Common myeloid progenitor, CD34-positive (primary cell): ENCODE results near the gene HINFP.

Source experiments
- CTCF ChIA-PET: fragments of 350-600 bp; sonication (Branson Sonifier 250); formaldehyde crosslinking; loops from one replicate; lab custom pipeline; 2021; ENCODE audit warnings: antibody characterized with exemption; lab: Charles Lee
- POLR2A ChIA-PET: fragments of 350-600 bp; sonication (Branson Sonifier 250); formaldehyde crosslinking; loops from one replicate; lab custom pipeline; 2021; ENCODE audit warnings: antibody characterized with exemption; lab: Charles Lee
- DNase-seq, 3 donors: peaks; one replicate each; pipeline versions ENCODE4 v3.0.0 to v3.0.0-alpha.2; 2013
- H3K27ac ChIP-seq, 2 experiments: 1 replicate in 1 of 2; 2 replicates in 1 of 2; pipeline ENCODE4 v1.7.0; 2013; ENCODE audit warnings: inconsistent platforms in 2 of 2, low read length in 2 of 2, mild to moderate bottlenecking in 2 of 2, low read depth in 1 of 2, moderate library complexity in 1 of 2; ENCODE audit not compliant: severe bottlenecking in 2 of 2, insufficient read depth in 1 of 2, poor library complexity in 1 of 2
- H3K27me3 ChIP-seq, 5 experiments: replicated peaks in 2 of 5; 1 replicate in 3 of 5; 2 replicates in 2 of 5; pipeline versions ENCODE4 v1.6.1 to v1.7.0; 2013; ENCODE audit warnings: low read length in 4 of 5, mild to moderate bottlenecking in 2 of 5, moderate library complexity in 2 of 5, inconsistent platforms in 1 of 5; ENCODE audit not compliant: insufficient read depth in 5 of 5, control insufficient read depth in 4 of 5
- H3K36me3 ChIP-seq, 4 experiments: 1 replicate in 2 of 4; 2 replicates in 2 of 4; pipeline versions ENCODE4 v1.6.1 to v1.7.0; 2013; ENCODE audit warnings: low read length in 3 of 4, control low read depth in 1 of 4, mild to moderate bottlenecking in 1 of 4; ENCODE audit not compliant: control insufficient read depth in 4 of 4, insufficient read depth in 4 of 4
- H3K4me1 ChIP-seq, 4 experiments: 1 replicate in 3 of 4; 2 replicates in 1 of 4; pipeline versions ENCODE4 v1.6.1 to v1.7.1; 2013; ENCODE audit warnings: low read length in 3 of 4, mild to moderate bottlenecking in 3 of 4, control low read depth in 1 of 4, inconsistent platforms in 1 of 4, moderate library complexity in 1 of 4; ENCODE audit not compliant: control insufficient read depth in 4 of 4, insufficient read depth in 4 of 4; ENCODE audit errors: control extremely low read depth in 1 of 4
- H3K4me3 ChIP-seq, 7 experiments: 1 replicate in 4 of 7; 2 replicates in 3 of 7; pipeline versions ENCODE4 v1.5.1 to v1.7.0; 2013; ENCODE audit warnings: mild to moderate bottlenecking in 7 of 7, low read length in 6 of 7, moderate library complexity in 6 of 7, inconsistent platforms in 2 of 7, low read depth in 2 of 7, control low read depth in 1 of 7; ENCODE audit not compliant: insufficient read depth in 4 of 7, control insufficient read depth in 1 of 7; ENCODE audit errors: extremely low read depth in 1 of 7
- H3K9me3 ChIP-seq, 5 experiments: 1 replicate in 4 of 5; 2 replicates in 1 of 5; pipeline versions ENCODE4 v1.6.1 to v1.7.1; 2013; ENCODE audit warnings: low read length in 4 of 5, mild to moderate bottlenecking in 2 of 5, inconsistent platforms in 1 of 5, low read depth in 1 of 5, moderate library complexity in 1 of 5; ENCODE audit not compliant: control insufficient read depth in 4 of 5, insufficient read depth in 2 of 5; ENCODE audit errors: control extremely low read depth in 1 of 5
- WGBS: methylation state at CpG from one replicate; pipeline ENCODE4 v1.1.5; 2013; ENCODE audit not compliant: insufficient coverage; 5-methylcytosine and 5-hydroxymethylcytosine counted together

HINFP gene

DNA sequence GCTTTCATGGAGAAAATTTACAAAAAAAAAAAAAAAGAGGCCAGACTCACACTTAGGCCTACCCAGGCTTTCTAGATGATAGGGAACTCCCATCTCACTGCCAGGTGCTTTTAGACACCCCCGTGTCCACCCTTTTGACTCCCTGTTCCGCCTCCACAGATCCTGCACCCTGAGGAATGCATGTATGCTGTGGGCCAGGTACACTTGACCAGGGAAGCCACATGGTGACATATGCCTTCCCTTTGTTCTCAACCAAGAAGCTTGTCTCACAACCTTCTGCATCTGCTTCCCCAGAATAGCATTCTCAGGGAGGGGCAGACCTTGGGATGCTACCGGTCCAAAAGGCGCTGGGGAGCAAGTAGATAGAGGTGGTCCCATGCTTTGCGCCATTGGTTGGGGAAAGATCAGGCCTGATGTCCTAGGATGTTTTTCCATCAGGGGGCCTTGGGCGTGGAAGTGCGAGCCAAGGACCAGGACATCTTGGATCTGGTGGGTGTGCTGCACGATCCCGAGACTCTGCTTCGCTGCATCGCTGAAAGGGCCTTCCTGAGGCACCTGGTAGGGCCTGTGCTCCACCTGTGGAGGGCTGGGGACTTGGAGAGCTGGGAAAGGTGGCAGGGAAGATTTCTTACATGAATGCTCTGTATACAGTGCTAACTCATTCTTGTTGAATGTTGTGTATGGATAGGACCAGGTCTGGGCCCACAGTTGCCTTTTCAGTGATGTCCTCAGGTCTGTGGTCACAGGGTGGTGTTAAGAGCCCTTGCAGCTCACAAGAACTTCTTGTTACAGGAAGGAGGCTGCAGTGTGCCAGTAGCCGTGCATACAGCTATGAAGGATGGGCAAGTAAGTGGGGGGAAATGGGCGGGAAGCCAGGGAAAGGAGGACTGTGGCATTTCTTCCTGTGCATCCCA lies 29.2 kb upstream of the HINFP start:
- 96% methylated on average over 12 of the region's 13 CpGs for WGBS
- peak overlapping the region in 1 of 2 experiments; percentile 88 for H3K27ac ChIP-seq
- CTCF ChIA-PET: interaction anchor here (1.0 to 2.8 kb wide), 5 partner anchors 10 to 28 kb away, joined by 3 to 8 read pairs (median 4); partner anchors contain the start of genes DPAGT1 and VPS11
- H3K9me3 ChIP-seq: no peaks in the 10 kb centered on the region
- peak overlapping the region in 2 of 7 experiments; percentile 79 to 90 for H3K4me3 ChIP-seq
- H3K27me3 ChIP-seq: no peaks in the 10 kb centered on the region
- H3K36me3 ChIP-seq: peaks cover 5 to 50% (median 14%) of the 10 kb centered on the region in 4 experiments
- no peak for DNase-seq
- POLR2A ChIA-PET: interaction anchor here (0.6 kb wide), 1 partner anchor 14 kb away, joined by 4 read pairs; no protein-coding TSS in a partner anchor
- peaks cover 15 to 59% (median 45%) of the 10 kb centered on the region in 4 experiments for H3K4me1 ChIP-seq

DNA sequence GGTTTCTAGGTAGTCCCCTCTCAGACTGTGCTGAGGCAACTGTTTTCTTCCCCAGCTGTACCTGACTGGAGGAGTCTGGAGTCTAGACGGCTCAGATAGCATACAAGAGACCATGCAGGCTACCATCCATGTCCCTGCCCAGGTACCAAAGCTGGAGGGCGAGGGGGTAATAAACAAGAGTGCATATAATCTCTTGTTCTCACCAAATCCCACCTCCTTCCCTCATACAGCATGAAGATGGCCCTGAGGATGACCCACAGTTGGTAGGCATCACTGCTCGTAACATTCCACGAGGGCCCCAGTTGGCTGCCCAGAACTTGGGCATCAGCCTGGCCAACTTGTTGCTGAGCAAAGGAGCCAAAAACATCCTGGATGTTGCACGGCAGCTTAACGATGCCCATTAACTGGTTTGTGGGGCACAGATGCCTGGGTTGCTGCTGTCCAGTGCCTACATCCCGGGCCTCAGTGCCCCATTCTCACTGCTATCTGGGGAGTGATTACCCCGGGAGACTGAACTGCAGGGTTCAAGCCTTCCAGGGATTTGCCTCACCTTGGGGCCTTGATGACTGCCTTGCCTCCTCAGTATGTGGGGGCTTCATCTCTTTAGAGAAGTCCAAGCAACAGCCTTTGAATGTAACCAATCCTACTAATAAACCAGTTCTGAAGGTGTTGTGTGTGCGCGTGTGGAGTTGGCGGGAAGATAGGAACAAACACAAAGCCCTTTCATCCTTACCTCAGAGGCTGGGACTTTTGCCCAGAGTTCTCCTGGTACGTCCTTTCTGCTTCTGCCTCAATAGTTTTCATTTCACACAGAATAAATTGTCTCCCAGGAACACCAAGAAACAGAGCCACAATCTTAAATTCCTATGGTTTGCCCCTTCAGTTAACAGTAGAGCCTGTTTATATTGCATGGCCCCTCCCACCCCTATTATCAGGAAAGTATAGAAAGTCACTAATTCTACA lies 28.2 kb upstream of the HINFP start:
- peak overlapping the region in 6 of 7 experiments; percentile 15 to 90 (median 81) for H3K4me3 ChIP-seq
- no peak for DNase-seq
- H3K27ac ChIP-seq: peak overlapping the region; percentile 48 to 88
- H3K4me1 ChIP-seq: peaks cover 11 to 49% (median 36%) of the 10 kb centered on the region in 4 experiments
- 93% methylated on average over 6 of the region's 12 CpGs for WGBS
- peaks cover 9 to 60% (median 20%) of the 10 kb centered on the region in 4 experiments for H3K36me3 ChIP-seq
- H3K9me3 ChIP-seq: no peaks in the 10 kb centered on the region
- ChIA-PET CTCF (interaction anchor here (0.7 to 2.8 kb wide), 6 partner anchors 9 to 217 kb away, joined by 3 to 25 read pairs (median 6); partner anchors contain the start of genes HMBS and VPS11), POLR2A (interaction anchor here (0.6 to 2.6 kb wide), 4 partner anchors 8 to 54 kb away, joined by 3 to 19 read pairs (median 4); partner anchors contain the start of gene HMBS)
- no peaks in the 10 kb centered on the region for H3K27me3 ChIP-seq

DNA sequence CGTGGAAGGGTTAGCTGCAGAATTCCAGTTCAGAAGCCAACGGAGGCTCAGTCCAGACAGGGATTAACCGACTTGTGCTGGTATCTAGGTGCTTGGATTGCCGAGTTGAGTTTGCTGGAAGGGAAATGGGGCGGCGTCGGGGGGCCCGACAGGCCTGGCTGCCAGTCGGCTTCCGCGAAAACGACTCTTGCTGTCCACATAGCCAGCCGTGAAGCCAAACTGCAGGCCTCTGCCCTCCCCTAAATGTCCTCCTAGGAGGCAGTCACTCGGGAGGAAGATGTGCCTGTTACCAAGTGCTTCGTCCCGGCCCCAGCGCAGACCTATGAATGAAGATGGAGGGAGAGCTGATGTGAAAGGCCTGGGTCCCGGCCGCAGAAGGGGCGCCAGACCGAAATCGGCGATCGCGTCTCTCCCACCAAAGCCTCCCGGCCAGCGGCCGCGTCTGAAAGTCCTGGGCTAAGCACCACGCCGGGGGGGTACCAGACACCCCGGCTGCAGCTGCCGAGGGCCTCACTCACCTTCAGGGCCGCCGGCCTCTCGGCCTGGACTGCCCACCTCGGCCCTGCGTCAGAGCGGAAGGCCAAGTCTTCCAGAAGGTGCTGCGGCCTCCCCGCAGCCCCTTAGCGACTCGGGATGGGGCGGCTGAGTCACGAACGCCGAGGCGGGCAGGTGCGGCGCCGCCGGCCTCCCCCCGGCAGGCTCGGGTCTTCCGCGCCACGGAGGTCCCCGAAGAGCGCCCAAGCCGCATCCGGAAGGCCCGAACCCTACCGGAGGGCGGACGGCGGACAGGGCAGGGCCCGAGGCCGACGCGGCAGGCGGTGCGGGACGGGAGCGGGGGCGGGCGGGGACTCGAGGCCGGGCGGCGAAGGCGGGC lies 27.2 kb upstream of the HINFP start:
- DNase-seq: peak; percentile 40 to 68 (median 54)
- 0% methylated on average over 69 of the region's 81 CpGs for WGBS
- H3K4me1 ChIP-seq: peaks cover 11 to 47% (median 33%) of the 10 kb centered on the region in 4 experiments
- H3K27ac ChIP-seq: peak overlapping the region; percentile 48 to 88
- POLR2A ChIA-PET: interaction anchor here (0.6 to 2.6 kb wide), 11 partner anchors 9 to 76 kb away, joined by 3 to 19 read pairs (median 4); partner anchors contain the start of genes HMBS, HYOU1, RPS25 and VPS11
- CTCF ChIA-PET: interaction anchor here (0.7 to 2.8 kb wide), 18 partner anchors 10 to 216 kb away, joined by 3 to 25 read pairs (median 4); partner anchors contain the start of genes C2CD2L, HINFP, HMBS and HYOU1
- H3K36me3 ChIP-seq: peaks cover 8 to 61% (median 25%) of the 10 kb centered on the region in 4 experiments
- H3K4me3 ChIP-seq: peak overlapping the region; percentile 15 to 90 (median 79)
- H3K9me3 ChIP-seq: no peaks in the 10 kb centered on the region
- no peaks in the 10 kb centered on the region for H3K27me3 ChIP-seq

DNA sequence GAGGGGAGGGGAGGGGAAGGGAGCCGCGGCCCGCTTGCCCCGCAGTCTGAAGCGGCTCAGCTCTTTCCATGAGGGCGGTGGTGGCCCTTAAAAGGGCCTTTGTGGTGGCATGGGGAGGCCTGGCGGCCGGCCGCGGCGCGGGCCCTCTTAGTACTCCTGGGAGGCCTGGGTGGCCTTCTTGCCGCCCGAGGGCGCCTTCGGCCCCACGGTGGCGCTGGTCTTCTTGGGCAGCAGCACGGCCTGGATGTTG lies 26.6 kb upstream of the HINFP start:
- Histone ChIP-seq H3K27me3 (no peaks in the 10 kb centered on the region), H3K4me3 (peak overlapping the region; percentile 15 to 90 (median 79)), H3K4me1 (peaks cover 11 to 48% (median 35%) of the 10 kb centered on the region in 4 experiments), H3K36me3 (peaks cover 8 to 57% (median 25%) of the 10 kb centered on the region in 4 experiments), H3K27ac (peak overlapping the region; percentile 48 to 88), H3K9me3 (no peaks in the 10 kb centered on the region)
- CTCF ChIA-PET: interaction anchor here (0.8 to 2.8 kb wide), 19 partner anchors 11 to 187 kb away, joined by 3 to 25 read pairs (median 4); partner anchors contain the start of genes C2CD2L, HINFP, HMBS and HYOU1
- POLR2A ChIA-PET: interaction anchor here (0.6 to 2.6 kb wide), 10 partner anchors 10 to 77 kb away, joined by 3 to 19 read pairs (median 4); partner anchors contain the start of genes C2CD2L, HMBS, HYOU1 and RPS25
- WGBS: 0% methylated on average over 19 of the region's 19 CpGs
- DNase-seq: peak in 2 of 3 donors; percentile 76

DNA sequence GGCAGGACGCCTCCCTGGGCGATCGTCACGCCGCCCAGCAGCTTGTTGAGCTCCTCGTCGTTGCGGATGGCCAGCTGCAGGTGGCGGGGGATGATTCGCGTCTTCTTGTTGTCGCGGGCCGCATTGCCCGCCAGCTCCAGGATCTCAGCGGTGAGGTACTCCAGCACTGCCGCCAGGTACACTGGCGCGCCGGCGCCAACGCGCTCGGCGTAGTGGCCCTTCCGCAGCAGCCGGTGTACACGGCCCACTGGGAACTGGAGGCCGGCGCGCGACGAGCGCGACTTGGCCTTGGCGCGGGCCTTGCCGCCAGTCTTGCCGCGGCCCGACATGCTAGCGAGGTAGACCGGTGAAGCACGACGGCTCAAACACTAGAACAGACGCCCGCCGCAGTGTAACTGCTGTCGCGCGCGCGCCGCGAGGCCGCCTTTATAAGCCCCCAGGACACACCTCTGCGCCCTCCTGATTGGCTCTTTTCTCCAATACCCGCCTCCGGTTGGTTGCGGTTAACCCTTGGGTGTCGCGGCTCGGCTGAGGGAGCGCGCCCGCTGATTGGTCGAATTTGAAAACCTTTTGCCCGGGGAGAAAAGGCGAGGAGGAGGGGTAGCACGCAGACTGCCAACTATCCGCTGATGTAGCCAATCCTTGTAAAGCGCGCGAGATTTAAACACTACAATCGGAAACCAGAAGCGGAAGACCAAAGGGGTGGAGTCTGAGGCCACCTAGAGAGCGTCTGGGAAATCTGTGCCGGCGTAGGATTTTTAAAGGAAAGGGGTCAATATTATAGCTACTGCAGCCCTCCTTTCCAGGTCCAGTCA lies 26.1 kb upstream of the HINFP start:
- peak overlapping the region; percentile 48 to 88 for H3K27ac ChIP-seq
- under 1% methylated on average over 65 of the region's 79 CpGs for WGBS
- H3K4me1 ChIP-seq: peaks cover 11 to 48% (median 38%) of the 10 kb centered on the region in 4 experiments
- POLR2A ChIA-PET: interaction anchor here (0.6 to 2.6 kb wide), 10 partner anchors 10 to 77 kb away, joined by 3 to 19 read pairs (median 4); partner anchors contain the start of genes C2CD2L, HMBS, HYOU1 and RPS25
- peak overlapping the region; percentile 15 to 90 (median 79) for H3K4me3 ChIP-seq
- CTCF ChIA-PET: interaction anchor here (0.8 to 2.8 kb wide), 20 partner anchors 10 to 101 kb away, joined by 3 to 25 read pairs (median 4); partner anchors contain the start of genes C2CD2L, HINFP, HMBS and HYOU1
- H3K27me3 ChIP-seq: no peaks in the 10 kb centered on the region
- H3K36me3 ChIP-seq: peaks cover 8 to 52% (median 25%) of the 10 kb centered on the region in 4 experiments
- peak; percentile 100 for DNase-seq
- H3K9me3 ChIP-seq: no peaks in the 10 kb centered on the region
